ENCODE measurements around the gene LRRN2.

Gene LRRN2

GRCh38 chr1:204672482-204673121 lies 12.9 kb downstream of the LRRN2 start:
- Histone ChIP-seq H3K4me3 (ENCODE audit: low read depth in 1 of 2, low read length in 1 of 2) (no peak overlapping the region), H3K4me1 (ENCODE audit: control insufficient read depth in 1 of 2, insufficient read depth in 1 of 2, low read depth in 1 of 2, low read length in 1 of 2) (no peaks in the 10 kb centered on the region), H3K27ac (no peak overlapping the region), H3K27me3 (peaks cover 24% of the 10 kb centered on the region), H3K36me3 (no peaks in the 10 kb centered on the region), H3K9me3 (no peaks in the 10 kb centered on the region)
- TF ChIP-seq CTCF (IDR thresholded peaks at IDR 0.05) = no peak

GRCh38 chr1:204672069-204672468 lies 13.5 kb downstream of the LRRN2 start:
- H3K27ac ChIP-seq = no peak overlapping the region
- H3K27me3 ChIP-seq = peaks cover 24% of the 10 kb centered on the region
- no peaks in the 10 kb centered on the region for H3K9me3 ChIP-seq
- no peak for TF ChIP-seq CTCF (IDR thresholded peaks at IDR 0.05)
- H3K4me3 ChIP-seq (ENCODE audit: low read depth in 1 of 2, low read length in 1 of 2) = no peak overlapping the region
- H3K4me1 ChIP-seq (ENCODE audit: control insufficient read depth in 1 of 2, insufficient read depth in 1 of 2, low read depth in 1 of 2, low read length in 1 of 2) = no peaks in the 10 kb centered on the region
- no peaks in the 10 kb centered on the region for H3K36me3 ChIP-seq

GRCh38 chr1:204670152-204670927 lies 15.2 kb downstream of the LRRN2 start:
- H3K36me3 ChIP-seq = no peaks in the 10 kb centered on the region
- no peak for TF ChIP-seq CTCF (IDR thresholded peaks at IDR 0.05)

GRCh38 chr1:204669579-204669978 lies 16.0 kb downstream of the LRRN2 start:
- Histone ChIP-seq H3K36me3 (no peaks in the 10 kb centered on the region), H3K9me3 (no peaks in the 10 kb centered on the region), H3K4me3 (ENCODE audit: low read depth in 1 of 2, low read length in 1 of 2) (no peak overlapping the region), H3K27me3 (peaks cover 24% of the 10 kb centered on the region), H3K27ac (no peak overlapping the region), H3K4me1 (ENCODE audit: control insufficient read depth in 1 of 2, insufficient read depth in 1 of 2, low read depth in 1 of 2, low read length in 1 of 2) (no peaks in the 10 kb centered on the region)
- no peak for TF ChIP-seq CTCF (IDR thresholded peaks at IDR 0.05)

More at GRCh38 chr1:204670152-204670927, 15.2 kb downstream of the LRRN2 start:
- Histone ChIP-seq H3K27ac (no peak overlapping the region), H3K4me1 (ENCODE audit: control insufficient read depth in 1 of 2, insufficient read depth in 1 of 2, low read depth in 1 of 2, low read length in 1 of 2) (no peaks in the 10 kb centered on the region), H3K9me3 (no peaks in the 10 kb centered on the region), H3K4me3 (ENCODE audit: low read depth in 1 of 2, low read length in 1 of 2) (no peak overlapping the region), H3K27me3 (peaks cover 24% of the 10 kb centered on the region)

- H3K27ac ChIP-seq = no peak overlapping the region
- no peaks in the 10 kb centered on the region for H3K36me3 ChIP-seq
- no peaks in the 10 kb centered on the region for H3K9me3 ChIP-seq
- H3K4me1 ChIP-seq (ENCODE audit: control insufficient read depth in 1 of 2, insufficient read depth in 1 of 2, low read depth in 1 of 2, low read length in 1 of 2) = no peaks in the 10 kb centered on the region
- no peak overlapping the region for H3K4me3 ChIP-seq (ENCODE audit: low read depth in 1 of 2, low read length in 1 of 2)
- TF ChIP-seq CTCF (IDR thresholded peaks at IDR 0.05) = no peak
- peaks cover 29% of the 10 kb centered on the region for H3K27me3 ChIP-seq
Observed at GRCh38 chr1:204664384-204664651, 21.2 kb downstream of the LRRN2 start.
